Skeletal muscle cell (primary cell): ENCODE results near the gene FAM174C.

Experiments used
- DNase-seq: peaks from one replicate; pipeline ENCODE4 v3.0.0-alpha.2; 2010; ENCODE audit warnings: low read depth
- H3K4me3 ChIP-seq: 2 replicates; pipeline ENCODE4 v1.5.1; 2011; ENCODE audit warnings: low read depth, mild to moderate bottlenecking, control low read depth, low read length, moderate library complexity

The FAM174C gene

DNA sequence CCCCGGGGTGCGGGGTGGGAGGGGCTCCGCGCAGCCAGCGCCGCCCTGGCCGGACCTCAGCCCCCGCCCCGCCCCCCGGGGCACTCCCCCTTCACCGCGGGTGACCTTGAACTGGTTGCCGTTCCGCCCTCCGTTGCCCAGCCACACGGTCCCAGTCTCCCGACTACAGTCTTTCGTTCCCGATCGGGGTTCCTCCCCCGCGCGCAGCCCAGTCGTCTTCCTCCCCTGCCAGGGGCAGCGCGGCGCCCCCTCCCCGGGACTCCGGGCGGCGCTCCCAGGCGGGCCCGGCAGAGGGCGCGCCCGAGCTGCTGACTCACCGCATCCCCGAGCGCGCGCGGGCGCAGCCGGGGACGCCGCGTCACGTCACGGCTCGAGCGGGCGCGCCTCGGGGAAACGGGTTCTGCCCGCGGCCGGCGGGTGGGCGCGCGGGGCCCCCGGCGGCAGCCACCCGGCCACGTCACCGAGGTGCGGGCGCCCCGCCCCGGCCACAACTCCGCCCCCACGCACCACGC lies 26.5 kb upstream of the FAM174C start:
- DNase-seq = no peak

DNA sequence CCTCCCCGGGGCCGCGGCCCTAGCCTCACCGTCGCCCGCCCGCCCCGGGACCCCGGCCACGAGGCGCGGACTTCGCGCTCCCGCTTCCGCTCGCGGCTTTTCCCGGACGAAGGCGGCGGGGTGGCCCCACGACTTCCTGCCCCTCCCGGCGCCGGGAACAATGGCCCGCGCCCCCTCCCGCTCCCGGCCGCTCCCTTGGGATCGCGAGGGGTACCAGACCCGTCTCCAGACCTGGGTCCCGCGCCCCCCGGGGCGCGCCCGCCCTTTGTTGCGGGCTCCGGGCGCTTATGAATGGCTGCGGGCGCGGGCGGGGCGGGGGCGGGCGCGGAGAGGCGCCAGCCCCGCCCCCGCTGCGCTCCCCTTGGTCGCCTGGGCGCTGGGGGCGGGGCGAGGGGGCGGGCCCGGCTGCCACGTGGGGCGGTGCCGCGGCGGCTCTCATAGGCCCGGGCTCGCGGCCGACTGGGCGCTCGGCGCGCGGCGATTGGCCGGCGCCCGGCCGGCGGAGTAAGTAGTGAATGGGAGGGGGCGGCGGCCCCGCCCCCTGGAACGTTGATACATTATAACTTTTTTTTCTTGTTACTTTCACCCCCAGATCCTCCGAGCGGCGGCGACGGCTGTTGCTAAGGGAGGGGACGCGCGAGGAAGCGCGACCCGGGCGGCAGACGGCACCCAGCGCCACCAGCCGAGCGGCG lies 25.9 kb upstream of the FAM174C start:
- H3K4me3 ChIP-seq = peak overlapping the region; percentile 79
- DNase-seq = peak; percentile 84

More for the DNA sequence above, 26.5 kb upstream of the FAM174C start:
- H3K4me3 ChIP-seq = peak overlapping the region; percentile 63

DNA sequence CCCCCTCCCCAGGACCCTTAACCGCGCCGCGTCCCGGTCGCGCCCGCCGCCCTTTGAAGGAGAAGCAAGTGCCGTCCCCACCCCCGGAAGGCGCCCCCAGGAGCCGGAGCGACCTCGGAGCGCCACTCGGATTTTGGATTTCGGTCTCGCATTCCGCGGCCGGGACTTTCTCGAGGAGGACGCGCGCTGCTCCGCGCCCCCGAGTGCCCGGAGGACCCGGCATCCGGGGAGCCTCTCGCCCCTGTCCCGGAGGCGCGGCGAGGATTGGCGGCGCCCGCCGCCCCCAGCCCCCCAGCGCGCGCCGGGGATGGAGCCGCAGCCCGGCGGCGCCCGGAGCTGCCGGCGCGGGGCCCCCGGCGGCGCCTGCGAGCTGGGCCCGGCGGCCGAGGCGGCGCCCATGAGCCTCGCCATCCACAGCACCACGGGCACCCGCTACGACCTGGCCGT lies 25.3 kb upstream of the FAM174C start:
- peak overlapping the region; percentile 79 for H3K4me3 ChIP-seq
- no peak for DNase-seq

DNA sequence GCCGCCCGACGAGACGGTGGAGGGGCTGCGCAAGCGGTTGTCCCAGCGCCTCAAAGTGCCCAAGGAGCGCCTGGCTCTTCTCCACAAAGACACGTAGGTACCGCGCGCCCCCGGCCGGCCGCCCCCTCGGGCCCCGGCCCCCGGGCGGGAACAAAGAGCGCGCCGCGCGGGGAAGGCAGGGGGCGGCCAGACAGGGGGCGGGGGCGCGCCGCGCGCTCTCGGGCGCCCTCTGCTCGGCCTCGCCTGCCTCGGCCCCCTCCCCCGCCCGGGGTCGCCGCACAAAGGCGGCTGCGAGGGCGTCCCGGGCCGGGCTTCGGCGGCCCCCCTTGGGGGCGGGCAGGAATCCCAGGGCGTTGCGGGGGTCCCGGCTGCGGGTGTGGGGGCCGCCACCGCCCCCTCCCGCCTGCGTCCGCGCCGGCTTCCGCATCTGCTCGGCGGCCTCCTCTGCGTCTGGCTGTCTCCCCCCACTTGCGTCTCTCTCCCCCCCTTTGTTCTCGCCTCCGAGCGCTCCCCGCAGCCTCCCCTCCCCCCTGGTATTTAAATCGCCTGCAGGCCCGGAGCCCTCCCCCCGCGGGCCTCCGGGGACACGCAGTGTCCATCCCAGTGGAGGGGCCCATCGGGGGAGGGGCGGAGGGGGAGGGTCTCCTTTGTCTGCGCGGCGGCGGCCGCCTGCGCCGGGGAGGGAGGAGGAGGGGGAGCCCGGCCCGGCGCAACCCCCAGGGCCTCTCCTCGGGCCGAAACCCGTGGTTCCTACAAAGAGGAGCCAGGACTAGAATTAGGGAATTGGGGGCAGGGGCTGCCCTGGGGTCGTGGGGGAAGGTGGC lies 24.7 kb upstream of the FAM174C start:
- DNase-seq = no peak

DNA sequence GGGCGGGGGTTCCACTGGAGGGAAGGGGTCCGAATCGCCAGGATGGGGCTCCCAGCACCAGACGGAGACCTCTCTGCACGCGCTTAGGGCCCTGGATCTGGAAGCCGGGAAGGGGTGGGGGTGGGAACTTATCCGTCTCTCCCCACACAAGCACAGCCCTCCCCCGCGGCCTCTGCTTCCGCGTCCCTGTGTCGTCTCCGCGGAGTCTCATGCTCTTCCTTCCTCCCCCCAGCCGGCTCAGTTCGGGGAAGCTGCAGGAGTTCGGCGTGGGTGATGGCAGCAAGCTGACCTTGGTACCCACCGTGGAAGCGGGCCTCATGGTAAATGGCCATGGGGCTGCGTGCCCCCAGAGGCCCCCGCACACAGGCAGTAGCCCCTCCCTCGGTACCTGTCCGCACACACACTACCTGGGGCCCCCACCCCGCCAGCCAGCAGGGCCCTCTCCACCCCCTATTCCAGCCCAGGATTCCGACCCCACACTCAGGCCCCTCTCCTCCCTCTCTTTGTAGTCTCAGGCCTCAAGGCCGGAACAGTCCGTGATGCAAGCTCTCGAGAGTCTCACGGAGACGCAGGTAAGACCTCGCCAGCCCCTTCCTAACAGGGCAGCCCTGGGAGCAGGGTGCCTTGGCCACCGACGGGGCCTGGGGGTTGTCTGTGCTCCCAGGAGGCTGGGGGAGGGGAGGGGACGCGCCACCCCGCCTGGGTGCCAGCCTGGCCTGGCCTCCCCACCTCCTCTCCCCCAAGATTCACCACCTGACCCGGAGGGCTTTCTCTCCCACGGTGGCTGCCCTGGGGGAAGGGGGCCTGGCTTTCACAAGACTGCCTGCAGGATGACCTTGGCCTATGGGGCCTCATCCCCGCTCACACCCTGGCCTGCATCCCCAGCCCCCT lies 23.8 kb upstream of the FAM174C start:
- DNase-seq = no peak
- peak overlapping the region; percentile 79 for H3K4me3 ChIP-seq

More for the DNA sequence above, 24.7 kb upstream of the FAM174C start:
- peak overlapping the region; percentile 79 for H3K4me3 ChIP-seq

DNA sequence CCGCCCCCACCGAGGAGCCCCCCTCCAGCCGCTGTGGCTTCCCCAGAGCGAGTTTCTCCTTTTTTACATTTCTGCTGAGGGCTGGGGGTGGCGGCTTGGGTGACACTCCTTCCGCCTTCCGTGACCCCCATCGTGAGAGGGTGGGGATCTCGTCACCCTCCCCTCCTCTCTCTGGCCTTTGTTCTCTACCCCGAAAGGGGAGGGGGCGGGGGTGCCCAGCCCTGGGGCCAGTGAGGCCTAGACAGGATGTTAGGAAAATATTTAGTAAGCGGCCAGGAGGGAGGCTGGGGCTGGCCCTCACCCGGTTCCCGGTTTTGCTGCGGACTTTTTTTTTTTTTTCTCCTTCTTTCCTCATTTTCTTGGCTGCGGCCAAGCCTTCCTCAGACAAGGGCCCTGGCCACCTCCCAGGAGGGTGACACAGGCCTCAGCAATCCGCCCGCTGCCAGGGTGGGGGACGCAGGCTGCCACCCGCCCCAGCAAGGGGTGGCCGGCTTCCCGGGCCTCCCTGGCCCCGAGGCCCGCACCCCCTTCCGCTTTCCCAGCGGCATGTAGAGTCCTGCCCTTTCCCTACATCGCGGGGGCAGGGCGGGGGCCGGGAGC lies 23.0 kb upstream of the FAM174C start:
- H3K4me3 ChIP-seq = peak overlapping the region; percentile 79
- DNase-seq = peak; percentile 95

DNA sequence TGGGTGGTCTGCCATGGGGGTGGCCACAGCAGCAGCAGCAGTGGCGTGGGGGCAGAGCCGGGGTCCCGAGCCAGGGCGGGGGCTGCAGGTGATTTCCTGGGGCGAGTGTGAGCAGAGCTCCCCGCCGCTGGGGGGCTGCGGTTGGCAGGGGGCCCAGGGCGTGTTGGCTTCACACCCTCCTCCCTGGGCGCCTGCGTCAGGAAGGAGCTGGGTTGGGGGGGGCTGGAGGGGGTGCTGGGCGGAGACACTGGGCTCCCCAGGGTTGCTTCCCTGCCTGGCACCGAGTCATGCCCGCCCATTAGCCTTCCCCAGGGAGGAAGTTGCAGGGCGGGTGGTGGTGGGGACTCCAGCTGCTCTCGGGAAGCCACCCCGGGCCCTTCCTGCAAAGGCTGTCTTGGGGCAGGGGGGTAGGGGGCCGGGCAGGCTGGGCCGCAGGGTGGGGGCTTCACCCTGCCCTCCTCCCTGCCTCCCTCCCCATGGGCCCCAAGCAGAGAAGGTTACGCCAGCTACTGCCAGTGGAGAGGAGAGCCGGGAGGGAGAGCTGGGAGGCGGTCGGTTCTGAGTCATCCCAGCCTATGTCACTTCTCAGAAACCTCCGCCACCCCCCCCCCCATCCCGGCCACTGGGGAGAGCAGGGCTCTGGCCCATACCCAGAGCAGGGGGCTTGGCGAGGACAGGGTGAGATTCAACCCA lies 22.4 kb upstream of the FAM174C start:
- peak overlapping the region; percentile 79 for H3K4me3 ChIP-seq
- DNase-seq = peak; percentile 95

DNA sequence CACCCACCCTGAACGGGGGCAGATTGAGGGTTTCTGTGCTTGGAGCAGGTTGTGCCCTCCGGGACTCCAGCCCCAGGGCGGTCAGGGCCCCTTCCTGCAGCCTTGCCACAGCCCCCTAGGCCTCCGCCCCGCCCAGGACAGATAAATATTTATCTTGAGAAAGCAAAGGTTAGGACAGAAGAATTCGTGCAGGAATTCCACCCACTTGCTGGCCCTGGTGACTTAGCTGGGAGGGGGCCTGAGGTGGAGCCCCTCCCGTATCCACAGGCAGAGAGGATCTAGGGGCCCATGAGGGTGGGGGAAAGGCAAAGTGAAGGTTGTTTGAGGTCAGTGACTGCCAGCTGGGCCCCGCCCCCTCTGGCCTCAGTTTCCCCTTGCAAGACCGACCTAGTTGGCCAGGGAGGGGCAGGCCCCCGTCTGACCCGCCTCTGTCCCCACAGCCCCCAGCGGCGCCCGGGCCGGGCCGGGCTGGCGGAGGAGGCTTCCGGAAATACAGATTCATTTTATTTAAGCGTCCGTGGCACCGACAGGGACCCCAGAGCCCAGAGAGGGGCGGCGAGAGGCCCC lies 21.7 kb upstream of the FAM174C start:
- peak overlapping the region; percentile 79 for H3K4me3 ChIP-seq
- DNase-seq = no peak

DNA sequence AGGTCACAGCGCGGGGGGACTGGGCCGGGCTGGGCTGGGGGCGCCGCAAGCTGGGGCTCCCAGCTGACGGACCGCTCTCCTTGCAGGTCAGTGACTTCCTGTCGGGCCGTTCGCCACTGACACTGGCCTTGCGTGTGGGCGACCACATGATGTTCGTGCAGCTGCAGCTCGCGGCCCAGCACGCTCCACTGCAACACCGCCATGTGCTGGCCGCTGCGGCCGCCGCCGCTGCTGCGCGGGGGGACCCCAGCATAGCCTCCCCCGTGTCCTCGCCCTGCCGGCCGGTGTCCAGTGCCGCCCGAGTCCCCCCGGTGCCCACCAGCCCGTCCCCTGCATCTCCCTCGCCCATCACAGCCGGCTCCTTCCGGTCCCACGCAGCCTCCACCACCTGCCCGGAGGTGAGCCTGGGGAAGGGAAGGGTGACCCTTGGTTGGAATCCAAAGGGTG lies 21.2 kb upstream of the FAM174C start:
- DNase-seq = no peak

DNA sequence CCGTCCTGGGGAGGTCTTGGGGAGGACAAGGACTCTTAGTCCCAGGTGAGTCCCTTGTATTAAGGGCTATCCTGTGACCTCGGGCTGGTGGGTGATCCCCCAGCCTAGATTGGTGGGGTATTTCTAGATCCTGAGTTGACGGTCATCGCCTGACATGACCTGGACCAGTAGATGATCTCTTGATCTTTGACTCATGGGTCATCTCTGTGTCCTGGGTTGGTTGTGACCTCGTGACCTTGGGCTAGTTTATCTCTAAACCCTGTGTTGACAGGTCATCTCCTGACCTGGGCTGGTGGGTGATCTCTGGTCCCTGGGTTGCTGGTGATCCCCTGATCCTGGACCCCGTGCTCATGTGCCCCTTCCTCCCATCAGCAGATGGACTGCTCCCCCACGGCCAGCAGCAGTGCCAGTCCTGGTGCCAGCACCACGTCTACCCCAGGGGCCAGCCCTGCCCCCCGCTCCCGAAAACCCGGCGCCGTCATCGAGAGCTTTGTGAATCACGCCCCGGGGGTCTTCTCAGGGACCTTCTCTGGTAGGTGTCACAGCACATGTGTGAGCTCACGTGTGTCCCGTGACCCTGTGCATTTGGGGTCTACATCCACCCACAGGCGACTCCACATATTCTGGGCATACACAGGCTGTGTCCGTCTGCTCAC lies 20.7 kb upstream of the FAM174C start:
- H3K4me3 ChIP-seq = no peak overlapping the region
- DNase-seq = no peak

More for the DNA sequence above, 21.2 kb upstream of the FAM174C start:
- H3K4me3 ChIP-seq = no peak overlapping the region

DNA sequence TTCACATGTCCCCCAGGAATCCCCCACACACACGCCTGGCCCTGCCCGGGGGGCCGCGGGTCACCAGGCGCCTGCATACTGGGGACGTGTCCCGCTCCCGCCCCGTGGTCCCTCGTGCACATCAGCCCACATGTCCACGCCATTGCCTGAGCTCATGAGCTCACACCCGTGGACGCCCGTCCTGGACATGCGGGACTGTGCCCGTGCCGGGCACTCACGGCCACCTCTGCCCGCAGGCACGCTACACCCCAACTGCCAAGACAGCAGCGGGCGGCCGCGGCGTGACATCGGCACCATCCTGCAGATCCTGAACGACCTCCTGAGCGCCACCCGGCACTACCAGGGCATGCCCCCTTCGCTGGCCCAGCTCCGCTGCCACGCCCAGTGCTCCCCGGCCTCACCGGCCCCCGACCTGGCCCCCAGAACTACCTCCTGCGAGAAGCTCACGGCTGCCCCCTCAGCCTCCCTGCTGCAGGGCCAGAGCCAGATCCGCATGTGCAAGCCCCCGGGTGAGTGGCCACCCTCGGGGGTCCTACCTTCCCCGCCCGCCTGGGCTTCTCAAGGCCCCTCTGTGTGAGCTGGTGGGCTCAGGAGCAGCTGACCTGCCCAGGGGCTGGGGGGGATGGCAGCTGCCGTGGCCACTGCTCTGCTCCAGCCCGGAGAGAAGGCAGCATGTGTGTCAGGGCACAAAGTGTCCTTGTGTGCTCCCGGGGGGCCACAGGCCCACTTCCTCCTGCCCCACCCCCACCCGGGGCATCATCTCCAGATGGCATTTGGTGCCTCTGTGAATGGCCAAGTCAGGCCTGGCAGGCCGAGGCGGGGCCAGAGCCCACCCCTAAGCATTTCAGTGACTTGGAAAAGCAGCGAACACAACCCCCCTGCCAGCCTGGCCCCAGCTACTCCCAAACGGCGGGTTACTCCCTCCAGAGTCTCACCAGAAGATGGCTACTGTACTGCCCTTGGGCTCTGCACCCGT lies 19.9 kb upstream of the FAM174C start:
- H3K4me3 ChIP-seq = no peak overlapping the region
- DNase-seq = no peak

DNA sequence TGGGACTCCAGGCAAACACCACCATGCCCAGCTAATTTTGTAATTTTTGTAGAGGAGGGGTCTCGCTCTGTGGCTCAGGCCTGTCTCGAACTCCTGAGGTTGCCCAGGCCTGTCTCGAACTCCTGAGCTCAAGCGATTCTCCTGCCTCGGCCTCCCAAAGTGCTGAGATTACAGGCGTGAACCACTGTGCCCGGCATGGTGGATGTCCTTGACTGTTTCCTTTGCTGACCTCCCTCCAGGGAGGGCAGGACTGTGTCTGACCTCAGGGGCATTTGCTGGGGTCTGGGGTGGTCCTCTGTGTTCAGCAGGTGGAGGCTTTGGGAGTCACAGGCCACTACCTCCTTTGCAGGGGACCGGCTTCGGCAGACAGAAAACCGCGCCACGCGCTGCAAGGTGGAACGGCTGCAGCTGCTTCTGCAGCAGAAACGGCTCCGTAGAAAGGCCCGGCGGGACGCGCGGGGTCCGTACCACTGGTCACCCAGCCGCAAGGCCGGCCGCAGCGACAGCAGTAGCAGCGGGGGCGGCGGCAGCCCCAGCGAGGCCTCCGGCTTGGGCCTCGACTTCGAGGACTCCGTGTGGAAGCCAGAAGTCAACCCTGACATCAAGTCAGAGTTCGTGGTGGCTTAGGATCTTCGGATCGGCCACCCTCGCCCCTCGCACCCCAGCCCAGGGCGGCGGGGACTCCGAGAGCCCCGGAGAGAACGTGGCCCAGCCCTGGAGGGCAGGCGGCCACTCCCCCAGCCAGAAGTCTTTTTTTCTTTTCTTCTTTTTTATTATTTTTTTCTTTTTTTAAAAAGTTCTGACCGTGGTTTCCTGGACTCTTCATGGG lies 18.5 kb upstream of the FAM174C start:
- DNase-seq = no peak
- H3K4me3 ChIP-seq = no peak overlapping the region

DNA sequence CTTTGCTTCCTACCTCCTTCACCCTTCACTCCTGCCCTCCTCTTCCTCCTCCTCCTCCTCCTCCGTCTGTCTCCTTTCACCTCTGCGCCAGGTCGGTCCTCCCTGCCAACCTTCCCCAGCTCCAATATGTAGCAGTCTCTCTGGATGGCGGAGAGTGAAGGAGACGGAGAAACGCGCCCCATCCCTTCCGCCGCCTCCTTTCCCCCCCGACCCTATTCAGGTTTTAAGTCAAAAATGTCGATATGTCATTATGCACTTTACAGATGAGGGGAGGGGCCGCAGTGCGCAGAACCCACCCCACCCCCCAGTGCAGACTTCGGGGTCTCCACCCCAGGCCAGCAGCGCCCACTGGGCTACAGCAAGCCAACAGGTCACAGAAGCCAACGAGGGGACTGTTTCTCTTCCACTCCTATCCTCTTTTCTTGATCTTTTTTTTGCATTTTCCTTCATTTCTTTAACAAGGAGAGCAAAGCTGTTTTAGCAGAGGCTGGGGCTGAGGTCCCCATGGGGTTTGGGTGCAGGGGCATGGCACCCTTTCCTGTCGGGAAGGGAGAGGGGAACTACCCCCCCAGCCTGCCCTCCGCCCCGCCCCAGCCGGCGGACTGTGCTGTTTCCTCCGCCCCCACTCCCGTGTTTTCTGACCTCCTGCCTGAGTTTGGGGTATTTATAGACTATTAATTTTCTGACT lies 17.7 kb upstream of the FAM174C start:
- no peak for DNase-seq
- no peak overlapping the region for H3K4me3 ChIP-seq

DNA sequence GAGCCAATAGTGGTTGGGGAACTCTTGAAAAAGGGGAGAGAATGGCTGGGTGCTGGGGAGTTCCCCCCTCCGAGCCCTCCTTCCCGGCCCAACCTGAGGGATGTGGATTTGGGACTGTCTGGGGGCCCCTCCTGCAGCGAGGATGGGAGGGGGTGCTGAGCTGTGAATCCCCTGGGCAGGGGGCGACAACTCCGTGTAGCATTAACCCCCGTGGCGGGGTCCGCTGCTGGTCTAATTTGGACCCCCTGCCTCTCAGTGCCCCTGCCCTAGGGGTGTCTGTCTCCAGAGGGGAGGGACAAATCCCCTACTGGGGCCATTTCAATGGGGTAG lies 17.2 kb upstream of the FAM174C start:
- no peak for DNase-seq
- H3K4me3 ChIP-seq = no peak overlapping the region

DNA sequence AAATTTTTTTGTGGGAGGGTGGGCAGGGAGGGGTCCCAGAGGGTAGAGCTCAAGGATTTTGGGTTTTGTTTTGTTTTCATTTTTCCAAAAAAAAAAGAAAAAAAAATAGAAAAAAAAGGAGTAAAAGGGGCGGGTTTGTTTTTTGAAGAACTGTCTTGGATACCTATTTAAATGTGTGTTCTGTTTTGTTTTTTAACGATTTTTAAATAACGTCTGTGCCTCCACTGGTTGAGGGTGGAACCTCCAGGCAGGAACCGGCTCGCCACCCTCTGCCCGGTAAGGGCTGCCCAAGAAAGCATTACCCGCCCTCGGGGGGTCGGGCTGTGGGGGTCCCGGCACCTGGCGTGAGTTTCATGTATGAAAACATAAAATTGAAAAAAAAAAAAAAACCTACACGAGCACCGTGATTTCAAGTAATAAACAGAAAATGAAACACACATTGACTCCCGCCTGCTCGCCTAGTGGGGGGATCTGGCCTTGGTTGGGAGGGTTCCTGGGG lies 16.6 kb upstream of the FAM174C start:
- H3K4me3 ChIP-seq = no peak overlapping the region
- DNase-seq = no peak
